GM18520 (cell line): ENCODE measurements around the gene ASMTL.

Source experiments
- ATAC-seq: cut with Tn5 transposase; IDR thresholded peaks from one replicate; pipeline ENCODE4 v1.9.1; 2021; ENCODE audit not compliant: unreplicated experiment

The ASMTL gene

GRCh38 chrX:1355131-1356046 is 97.3 kb downstream of the ASMTL start:
- ATAC-seq: no peak

- ATAC-seq: no peak
Measured at GRCh38 chrX:1354036-1355019, 98.4 kb downstream of the ASMTL start.
